Type B pancreatic cell (in vitro differentiated cells): ENCODE measurements around the gene DCBLD1. TPM values are rescaled to one million over a fixed set of nuclear protein-coding genes. Genes with fewer than 3 reads are reported as not detected.

ENCODE experiments used
- DNase-seq: peaks from one replicate; pipeline ENCODE4 v3.0.0; 2021; ENCODE audit warnings: mixed read lengths; ENCODE audit not compliant: unreplicated experiment; ENCODE audit errors: extremely low spot score
- H3K27ac Mint-ChIP-seq: 2 replicates; pipeline ENCODE4 v1.8.0; 2021; ENCODE audit warnings: mild to moderate bottlenecking, mixed read lengths
- H3K27me3 Mint-ChIP-seq: 2 replicates; pipeline ENCODE4 v1.8.0; 2021; ENCODE audit warnings: mixed read lengths
- H3K36me3 Mint-ChIP-seq: 2 replicates; pipeline ENCODE4 v1.8.0; 2021; ENCODE audit warnings: mixed read lengths
- H3K4me1 Mint-ChIP-seq: one replicate; pipeline ENCODE4 v1.8.0; 2021; ENCODE audit warnings: mixed read lengths; ENCODE audit not compliant: unreplicated experiment
- H3K4me3 Mint-ChIP-seq: 2 replicates; pipeline ENCODE4 v1.8.0; 2021; ENCODE audit warnings: mild to moderate bottlenecking, mixed read lengths
- H3K9me3 Mint-ChIP-seq: 2 replicates; pipeline ENCODE4 v1.8.0; 2021; ENCODE audit warnings: mixed read lengths
- total RNA-seq: library from RNA; stranded (reverse); gene quantifications from 2 replicates; pipeline ENCODE4 v1.2.1, GENCODE V29; 2021; ENCODE audit warnings: low replicate concordance
- TF ChIP-seq, protein P1 (sequence below): fragments of 200-600 bp; sonication (generic); conservative IDR thresholded peaks from 2 replicates; pipeline ENCODE4 v1.5.0; 2021; ENCODE audit warnings: antibody characterized with exemption, mild to moderate bottlenecking

Gene DCBLD1
- total RNA-seq, 1 donor from 2014 or later, result 9.0 TPM

DNA sequence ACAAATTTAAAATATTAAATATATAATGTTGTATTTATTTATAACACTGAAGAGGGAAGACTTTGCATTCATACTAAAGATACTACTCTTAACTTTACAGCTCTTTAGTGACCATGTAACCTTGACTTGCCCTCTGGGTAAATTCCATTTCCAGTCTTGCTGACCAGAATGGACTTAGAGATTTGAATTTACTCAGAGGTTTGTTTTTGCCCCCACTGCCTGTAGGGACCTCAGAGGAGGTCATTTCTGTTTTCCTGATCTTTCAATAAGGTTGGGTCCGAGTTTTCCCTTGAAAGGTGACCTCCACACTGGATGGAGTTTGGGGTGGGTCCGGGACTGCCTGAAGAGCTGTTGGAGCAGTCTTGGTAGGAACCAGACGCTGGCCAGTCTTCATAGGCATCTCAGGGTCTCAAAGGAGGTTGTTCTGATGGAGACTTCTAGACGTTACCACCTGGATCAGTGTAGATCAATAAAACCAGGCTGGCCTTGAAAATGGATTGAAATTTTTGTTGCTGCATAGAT is 26.0 kb downstream of the DCBLD1 start:
- Mint-ChIP-seq H3K4me3 (no peak overlapping the region), H3K4me1 (peaks cover 13% of the 10 kb centered on the region), H3K27ac (no peak overlapping the region), H3K27me3 (peaks cover 3% of the 10 kb centered on the region), H3K9me3 (no peaks in the 10 kb centered on the region), H3K36me3 (peaks cover 4% of the 10 kb centered on the region)
- TF ChIP-seq, protein P1, sequence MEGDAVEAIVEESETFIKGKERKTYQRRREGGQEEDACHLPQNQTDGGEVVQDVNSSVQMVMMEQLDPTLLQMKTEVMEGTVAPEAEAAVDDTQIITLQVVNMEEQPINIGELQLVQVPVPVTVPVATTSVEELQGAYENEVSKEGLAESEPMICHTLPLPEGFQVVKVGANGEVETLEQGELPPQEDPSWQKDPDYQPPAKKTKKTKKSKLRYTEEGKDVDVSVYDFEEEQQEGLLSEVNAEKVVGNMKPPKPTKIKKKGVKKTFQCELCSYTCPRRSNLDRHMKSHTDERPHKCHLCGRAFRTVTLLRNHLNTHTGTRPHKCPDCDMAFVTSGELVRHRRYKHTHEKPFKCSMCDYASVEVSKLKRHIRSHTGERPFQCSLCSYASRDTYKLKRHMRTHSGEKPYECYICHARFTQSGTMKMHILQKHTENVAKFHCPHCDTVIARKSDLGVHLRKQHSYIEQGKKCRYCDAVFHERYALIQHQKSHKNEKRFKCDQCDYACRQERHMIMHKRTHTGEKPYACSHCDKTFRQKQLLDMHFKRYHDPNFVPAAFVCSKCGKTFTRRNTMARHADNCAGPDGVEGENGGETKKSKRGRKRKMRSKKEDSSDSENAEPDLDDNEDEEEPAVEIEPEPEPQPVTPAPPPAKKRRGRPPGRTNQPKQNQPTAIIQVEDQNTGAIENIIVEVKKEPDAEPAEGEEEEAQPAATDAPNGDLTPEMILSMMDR, result no peak
- no peak for DNase-seq

DNA sequence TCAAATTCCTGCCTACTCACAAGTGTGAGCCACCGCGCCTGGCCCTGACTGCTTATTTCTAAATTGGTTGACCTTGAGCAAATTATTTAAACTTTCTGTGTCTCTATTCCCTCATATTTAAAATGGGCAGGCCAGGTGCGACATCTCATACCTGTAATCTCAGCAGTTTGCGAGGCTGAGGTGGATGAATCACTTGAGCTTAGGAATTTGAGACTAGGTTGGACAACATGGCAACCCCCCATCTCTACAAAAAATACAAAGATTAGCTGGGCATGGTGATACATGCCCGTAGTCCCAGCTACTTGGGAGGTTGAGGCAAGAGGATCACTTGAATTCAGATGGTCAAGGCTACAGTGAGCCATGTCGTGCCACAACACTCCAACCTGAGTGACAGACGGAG is 26.5 kb downstream of the DCBLD1 start:
- Mint-ChIP-seq H3K27me3 (peaks cover 3% of the 10 kb centered on the region), H3K4me1 (peaks cover 13% of the 10 kb centered on the region), H3K4me3 (no peak overlapping the region), H3K27ac (no peak overlapping the region), H3K36me3 (peaks cover 4% of the 10 kb centered on the region), H3K9me3 (no peaks in the 10 kb centered on the region)
- TF ChIP-seq, protein P1, result no peak
- DNase-seq, result no peak

DNA sequence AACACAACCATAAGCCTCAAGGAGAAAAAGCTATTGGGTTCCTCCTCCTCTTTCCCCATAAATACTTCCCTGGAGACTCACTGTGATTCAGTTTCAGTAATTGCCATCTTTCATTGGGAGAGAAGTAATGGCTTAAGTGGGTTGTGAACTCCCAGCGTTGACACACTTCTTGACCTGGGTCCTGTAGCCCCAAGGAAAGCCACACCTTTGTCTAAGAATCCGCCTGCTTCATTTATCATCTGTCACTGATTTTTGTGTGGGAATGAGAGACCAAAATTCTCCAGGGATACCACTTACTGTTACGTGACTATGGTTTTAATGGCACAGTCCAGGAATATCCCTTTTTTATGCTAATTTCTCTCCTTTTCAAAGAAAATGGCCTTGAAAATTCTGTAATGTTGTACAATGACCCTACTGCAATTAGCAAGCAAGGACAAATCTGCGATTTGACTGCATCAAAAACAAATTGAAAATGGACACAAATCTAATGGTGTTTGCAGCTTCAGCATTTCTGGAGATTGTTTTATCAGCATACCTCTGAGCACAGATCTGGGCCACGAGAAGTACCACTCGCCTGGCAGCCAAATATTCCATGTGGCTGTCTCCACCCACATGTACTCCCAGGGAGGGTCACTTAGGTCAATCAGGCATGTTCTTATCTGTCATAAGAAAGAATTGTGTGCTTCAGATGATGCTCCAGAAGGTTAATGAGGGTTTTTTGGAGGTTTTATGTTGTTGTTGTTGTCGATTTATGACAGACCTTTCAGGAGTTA is 29.8 kb downstream of the DCBLD1 start:
- Mint-ChIP-seq H3K27me3 (peaks cover 3% of the 10 kb centered on the region), H3K9me3 (no peaks in the 10 kb centered on the region), H3K4me3 (no peak overlapping the region), H3K27ac (no peak overlapping the region), H3K36me3 (peaks cover 4% of the 10 kb centered on the region), H3K4me1 (peaks cover 13% of the 10 kb centered on the region)
- TF ChIP-seq, protein P1, result no peak
- no peak for DNase-seq

DNA sequence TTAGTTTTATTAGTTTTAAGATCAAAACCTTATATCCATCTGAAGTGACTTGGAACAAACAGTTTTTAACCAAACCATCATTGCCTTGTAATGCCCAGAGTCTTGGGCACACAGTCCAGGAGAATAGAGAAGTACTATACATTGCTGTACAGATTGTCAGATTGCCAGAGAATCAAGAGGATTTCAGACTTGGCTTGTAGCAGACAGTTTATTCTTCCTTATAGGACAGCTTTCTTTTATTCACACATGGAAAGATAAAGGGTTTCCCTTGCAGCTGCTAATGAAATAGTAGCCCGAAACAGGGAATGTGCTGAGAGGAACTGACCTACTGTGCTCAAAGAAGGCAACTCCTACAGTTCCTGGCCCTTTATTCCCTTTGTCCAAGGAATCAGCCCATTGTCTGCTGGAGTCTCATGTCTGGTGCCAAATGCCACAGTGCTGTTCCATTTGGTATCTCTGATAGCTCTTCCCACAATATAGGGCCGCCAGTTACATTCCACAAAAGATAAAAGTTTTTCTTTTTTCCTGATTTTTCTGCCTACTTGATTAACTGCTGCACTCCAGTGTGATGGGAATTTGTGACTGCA is 30.6 kb downstream of the DCBLD1 start:
- no peak for DNase-seq
- Mint-ChIP-seq H3K9me3 (no peaks in the 10 kb centered on the region), H3K36me3 (peaks cover 4% of the 10 kb centered on the region), H3K27ac (no peak overlapping the region), H3K4me3 (no peak overlapping the region), H3K4me1 (peaks cover 13% of the 10 kb centered on the region), H3K27me3 (peaks cover 3% of the 10 kb centered on the region)
- TF ChIP-seq, protein P1, result no peak

DNA sequence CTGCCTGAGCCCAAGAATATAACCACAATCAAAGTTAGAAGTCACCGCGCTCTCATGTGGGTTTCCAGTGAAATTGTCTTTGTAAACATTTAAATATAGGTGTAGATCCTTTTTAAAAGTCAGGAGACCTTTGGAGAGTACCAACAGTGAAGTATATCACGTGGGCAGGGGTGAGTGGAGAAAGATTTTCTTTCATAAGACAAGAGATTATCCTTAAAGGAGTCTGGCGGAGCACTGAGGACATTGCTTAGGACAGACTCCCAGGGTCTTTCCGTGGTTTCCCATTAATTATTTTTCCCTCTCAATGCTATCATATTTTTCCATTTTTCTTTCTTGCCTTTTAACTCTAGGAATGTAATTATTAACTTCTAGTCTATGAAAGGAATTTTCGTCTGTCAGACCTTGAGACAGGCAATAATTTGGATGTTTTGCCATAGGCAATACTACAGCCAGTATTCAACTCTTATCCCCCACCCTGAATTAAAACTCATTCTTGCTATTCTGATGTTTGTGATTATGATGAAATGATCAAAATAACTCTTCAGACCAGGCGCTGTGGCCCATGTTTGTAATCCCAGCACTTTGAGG is 31.4 kb downstream of the DCBLD1 start:
- TF ChIP-seq, protein P1, result no peak
- Mint-ChIP-seq H3K4me1 (peaks cover 13% of the 10 kb centered on the region), H3K36me3 (peaks cover 4% of the 10 kb centered on the region), H3K9me3 (no peaks in the 10 kb centered on the region), H3K27ac (no peak overlapping the region), H3K27me3 (peaks cover 3% of the 10 kb centered on the region), H3K4me3 (peak overlapping the region; percentile 12)
- DNase-seq, result no peak
